ENCODE data around the gene ZNF366.

DNA sequence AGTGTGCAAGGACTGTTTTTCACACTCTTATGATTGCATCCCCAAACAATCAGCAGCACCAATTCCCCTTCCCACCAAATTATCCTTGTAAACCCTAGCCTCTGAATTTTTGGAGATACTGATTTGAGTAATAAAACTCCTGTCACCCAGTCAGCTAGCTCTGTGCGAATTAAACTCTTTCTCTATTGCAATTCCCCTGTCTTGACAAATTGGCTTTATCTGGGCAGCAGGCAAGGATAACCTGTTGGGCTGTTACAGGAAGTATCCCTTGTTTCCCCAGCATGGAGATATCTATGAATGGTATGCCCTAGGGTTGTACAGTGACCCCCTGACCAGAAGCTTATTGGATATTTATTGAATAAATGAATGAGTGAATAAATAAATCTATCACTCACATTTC is 106.3 kb downstream of the ZNF366 start:
- TF ChIP-seq, protein P1, sequence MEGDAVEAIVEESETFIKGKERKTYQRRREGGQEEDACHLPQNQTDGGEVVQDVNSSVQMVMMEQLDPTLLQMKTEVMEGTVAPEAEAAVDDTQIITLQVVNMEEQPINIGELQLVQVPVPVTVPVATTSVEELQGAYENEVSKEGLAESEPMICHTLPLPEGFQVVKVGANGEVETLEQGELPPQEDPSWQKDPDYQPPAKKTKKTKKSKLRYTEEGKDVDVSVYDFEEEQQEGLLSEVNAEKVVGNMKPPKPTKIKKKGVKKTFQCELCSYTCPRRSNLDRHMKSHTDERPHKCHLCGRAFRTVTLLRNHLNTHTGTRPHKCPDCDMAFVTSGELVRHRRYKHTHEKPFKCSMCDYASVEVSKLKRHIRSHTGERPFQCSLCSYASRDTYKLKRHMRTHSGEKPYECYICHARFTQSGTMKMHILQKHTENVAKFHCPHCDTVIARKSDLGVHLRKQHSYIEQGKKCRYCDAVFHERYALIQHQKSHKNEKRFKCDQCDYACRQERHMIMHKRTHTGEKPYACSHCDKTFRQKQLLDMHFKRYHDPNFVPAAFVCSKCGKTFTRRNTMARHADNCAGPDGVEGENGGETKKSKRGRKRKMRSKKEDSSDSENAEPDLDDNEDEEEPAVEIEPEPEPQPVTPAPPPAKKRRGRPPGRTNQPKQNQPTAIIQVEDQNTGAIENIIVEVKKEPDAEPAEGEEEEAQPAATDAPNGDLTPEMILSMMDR (conservative IDR thresholded peaks at IDR 0.05; ENCODE audit: low read length): no peak
- TF ChIP-seq EZH2phosphoT487 (IDR thresholded peaks at IDR 0.05; ENCODE audit: borderline replicate concordance, low read depth, low read length): no peak
